ENCODE measurements around the gene DAPK3.

DAPK3 gene

GRCh38 chr19:3978145-3978544 lies 7.2 kb upstream of the DAPK3 start:
- H3K27ac ChIP-seq = no peak overlapping the region
- no peak for TF ChIP-seq ZFX (IDR thresholded peaks at IDR 0.05)
- no peak for TF ChIP-seq CTCF (conservative IDR thresholded peaks at IDR 0.05)

GRCh38 chr19:3977242-3978143 lies 6.6 kb upstream of the DAPK3 start:
- TF ChIP-seq CTCF (conservative IDR thresholded peaks at IDR 0.05) = no peak
- no peak for TF ChIP-seq ZFX (IDR thresholded peaks at IDR 0.05)
- no peak overlapping the region for H3K27ac ChIP-seq

- TF ChIP-seq CTCF (conservative IDR thresholded peaks at IDR 0.05) (no peak), ZFX (IDR thresholded peaks at IDR 0.05) (no peak)
- no peak overlapping the region for H3K27ac ChIP-seq
Measured at GRCh38 chr19:3976495-3977241, 5.8 kb upstream of the DAPK3 start.

- no peak overlapping the region for H3K27ac ChIP-seq
- TF ChIP-seq CTCF (conservative IDR thresholded peaks at IDR 0.05) (no peak), ZFX (IDR thresholded peaks at IDR 0.05) (no peak)
Measured at GRCh38 chr19:3975637-3976087, 4.8 kb upstream of the DAPK3 start.

- H3K27ac ChIP-seq = no peak overlapping the region
- TF ChIP-seq CTCF (conservative IDR thresholded peaks at IDR 0.05) = no peak
Measured at GRCh38 chr19:3975144-3975543, 4.2 kb upstream of the DAPK3 start.

- TF ChIP-seq CTCF (conservative IDR thresholded peaks at IDR 0.05) (no peak), ZFX (IDR thresholded peaks at IDR 0.05) (no peak)
- peak overlapping the region; percentile 82 for H3K27ac ChIP-seq
Measured at GRCh38 chr19:3970313-3970807, 539 bp downstream of the DAPK3 start.
